Measurements from ENCODE around the gene AMOT. TPM values are rescaled to one million over a fixed set of nuclear protein-coding genes. Genes with fewer than 3 reads are reported as not detected.

AMOT gene
- total and polyA plus RNA-seq, 11 donors = 0.61 to 10.5 (median 6.0) TPM

DNA sequence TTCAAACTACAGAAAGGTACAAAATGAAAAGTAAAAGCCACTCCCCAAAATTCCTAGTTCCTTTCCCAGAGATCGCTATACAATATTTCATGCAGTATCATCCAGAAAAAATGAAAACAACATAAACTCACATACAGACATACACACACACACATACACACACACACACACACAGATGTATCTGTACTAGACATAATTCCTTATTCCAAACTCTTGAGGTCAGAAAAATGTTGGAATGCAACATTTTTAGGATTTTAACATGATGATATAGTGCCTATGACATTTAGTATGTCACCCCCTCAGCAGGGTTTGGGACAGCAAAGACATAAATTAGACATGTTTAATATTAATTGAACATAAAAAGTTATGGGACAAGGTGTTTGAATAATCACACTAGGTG, 87.5 kb downstream of the AMOT start:
- TF ChIP-seq, protein P1, sequence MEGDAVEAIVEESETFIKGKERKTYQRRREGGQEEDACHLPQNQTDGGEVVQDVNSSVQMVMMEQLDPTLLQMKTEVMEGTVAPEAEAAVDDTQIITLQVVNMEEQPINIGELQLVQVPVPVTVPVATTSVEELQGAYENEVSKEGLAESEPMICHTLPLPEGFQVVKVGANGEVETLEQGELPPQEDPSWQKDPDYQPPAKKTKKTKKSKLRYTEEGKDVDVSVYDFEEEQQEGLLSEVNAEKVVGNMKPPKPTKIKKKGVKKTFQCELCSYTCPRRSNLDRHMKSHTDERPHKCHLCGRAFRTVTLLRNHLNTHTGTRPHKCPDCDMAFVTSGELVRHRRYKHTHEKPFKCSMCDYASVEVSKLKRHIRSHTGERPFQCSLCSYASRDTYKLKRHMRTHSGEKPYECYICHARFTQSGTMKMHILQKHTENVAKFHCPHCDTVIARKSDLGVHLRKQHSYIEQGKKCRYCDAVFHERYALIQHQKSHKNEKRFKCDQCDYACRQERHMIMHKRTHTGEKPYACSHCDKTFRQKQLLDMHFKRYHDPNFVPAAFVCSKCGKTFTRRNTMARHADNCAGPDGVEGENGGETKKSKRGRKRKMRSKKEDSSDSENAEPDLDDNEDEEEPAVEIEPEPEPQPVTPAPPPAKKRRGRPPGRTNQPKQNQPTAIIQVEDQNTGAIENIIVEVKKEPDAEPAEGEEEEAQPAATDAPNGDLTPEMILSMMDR (IDR thresholded peaks at IDR 0.05) = no peak
- WGBS, 4 donors = 75 to 92% (median 81%) methylated on average over 1 of the region's 1 CpG
- Histone ChIP-seq H3K36me3 (no peaks in the 10 kb centered on the region), H3K4me3 (no peak overlapping the region), H3K4me1 (no peaks in the 10 kb centered on the region), H3K27me3 (peaks cover 0 to 5% (median 0%) of the 10 kb centered on the region in 9 donors), H3K9me3 (no peaks in the 10 kb centered on the region), H3K27ac (no peak overlapping the region)
- DNase-seq (no peak), ATAC-seq (no peak)
- intact Hi-C loops (cut with DNase I) = no loop called here

DNA sequence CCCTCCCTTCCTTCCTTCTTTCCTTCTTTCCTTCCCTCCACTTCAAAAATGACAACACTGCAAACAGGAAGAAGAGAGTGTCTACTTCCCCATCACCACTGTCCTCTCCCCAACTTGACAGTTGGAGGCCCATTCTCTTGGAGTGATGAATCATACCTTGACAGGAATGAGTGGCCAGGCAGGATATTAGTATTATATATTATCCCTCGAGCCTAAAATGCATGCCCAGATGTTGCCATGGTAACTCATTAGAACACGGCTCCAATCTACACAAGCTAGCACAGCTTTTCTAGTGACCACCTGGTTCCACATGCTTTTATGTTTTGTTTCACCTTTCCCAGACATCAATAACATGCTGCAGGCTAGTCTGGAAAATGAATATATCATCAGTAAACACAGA, 89.6 kb downstream of the AMOT start:
- TF ChIP-seq, protein P1 (IDR thresholded peaks at IDR 0.05) = no peak
- TF ChIP-seq POLR2A (IDR thresholded peaks at IDR 0.05) = no peak
- no peaks in the 10 kb centered on the region for H3K4me1 ChIP-seq
- intact Hi-C loops (cut with DNase I) = no loop called here
- H3K4me3 ChIP-seq = no peak overlapping the region
- 60 to 76% (median 70%) methylated on average over 2 of the region's 2 CpGs for WGBS, 4 donors
- DNase-seq = no peak
- no peaks in the 10 kb centered on the region for H3K36me3 ChIP-seq
- no peak overlapping the region for H3K27ac ChIP-seq
- peaks cover 0 to 4% (median 0%) of the 10 kb centered on the region in 9 donors for H3K27me3 ChIP-seq
- H3K9me3 ChIP-seq = no peaks in the 10 kb centered on the region
- no peak for ATAC-seq

DNA sequence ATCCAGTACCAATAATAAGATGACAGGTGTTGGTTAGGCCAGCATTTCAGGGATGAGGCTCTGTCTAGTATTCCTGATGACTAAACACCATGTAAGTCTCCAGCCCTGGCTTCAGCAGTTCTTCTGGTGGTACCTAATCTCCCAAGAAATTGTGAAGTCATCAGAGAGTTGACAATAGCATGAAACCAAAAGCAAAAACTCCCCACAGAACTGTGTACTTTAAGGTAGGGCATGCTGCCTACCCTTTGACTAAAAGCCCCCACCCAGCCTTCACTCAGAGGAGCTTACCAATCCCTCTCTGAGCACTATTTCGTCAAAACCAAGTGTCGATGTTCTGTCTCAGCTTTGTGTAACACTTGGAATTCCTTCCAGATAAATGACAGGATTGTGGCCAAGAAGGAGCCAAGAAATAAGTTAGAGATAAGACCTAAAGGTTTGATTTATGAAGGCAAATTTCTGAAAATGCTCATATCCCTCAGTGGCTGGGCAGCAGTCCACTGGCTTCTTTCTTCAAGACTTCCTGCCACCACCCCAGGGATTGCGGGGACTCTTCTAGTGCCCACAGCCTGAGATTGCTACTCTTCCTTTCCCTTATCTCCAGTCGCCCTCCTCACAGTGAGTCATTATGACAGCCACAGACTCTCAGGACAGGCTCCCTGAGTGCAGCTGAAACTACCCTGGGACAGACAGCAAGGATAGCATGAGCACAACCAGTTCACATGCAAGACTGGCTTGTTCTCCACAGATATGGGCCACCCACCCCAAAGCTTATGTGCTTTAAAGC, 93.6 kb downstream of the AMOT start:
- Histone ChIP-seq H3K4me1 (no peaks in the 10 kb centered on the region), H3K36me3 (no peaks in the 10 kb centered on the region), H3K9me3 (no peaks in the 10 kb centered on the region), H3K27ac (no peak overlapping the region), H3K4me3 (no peak overlapping the region), H3K27me3 (peaks cover 0 to 14% (median 0%) of the 10 kb centered on the region in 9 donors)
- DNase-seq (no peak), ATAC-seq (no peak)
- intact Hi-C loops (cut with DNase I) = no loop called here
- WGBS, 4 donors = 50 to 64% (median 60%) methylated on average over 4 of the region's 4 CpGs
- no peak for TF ChIP-seq POLR2A (IDR thresholded peaks at IDR 0.05)
- TF ChIP-seq, protein P1 (IDR thresholded peaks at IDR 0.05) = no peak

DNA sequence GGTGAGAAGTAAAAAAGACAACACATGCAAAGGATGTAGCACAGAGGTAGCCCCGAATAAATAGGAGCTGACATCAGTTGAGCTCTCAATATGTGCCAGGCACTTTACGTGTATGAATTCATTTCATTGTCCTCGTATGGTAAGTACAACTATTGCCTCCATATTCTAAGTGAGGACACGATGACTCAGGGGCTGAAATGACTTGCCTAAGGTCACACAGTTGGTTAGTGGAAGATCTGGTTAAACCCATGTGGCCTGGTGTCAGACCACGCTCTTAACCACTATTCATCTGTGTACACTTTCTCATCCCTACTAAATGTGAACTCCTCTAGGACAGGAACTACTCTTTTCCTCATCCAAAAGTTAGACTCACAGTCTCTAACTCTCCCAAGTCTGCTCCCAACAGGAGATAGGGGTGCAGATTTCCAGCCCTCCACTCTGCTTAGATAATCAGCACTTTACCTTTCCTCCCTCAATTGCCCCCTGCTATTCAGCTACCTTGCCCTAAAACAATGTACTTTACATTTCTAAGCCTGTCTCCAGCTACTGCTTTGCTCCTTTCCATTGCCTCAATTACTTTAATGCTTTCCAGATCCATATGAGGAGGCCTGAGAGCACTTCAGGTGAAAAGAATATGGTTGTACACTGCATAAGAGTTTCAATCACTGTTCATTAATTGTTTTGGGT, 102.1 kb downstream of the AMOT start:
- peaks cover 0 to 36% (median 0%) of the 10 kb centered on the region in 9 donors for H3K27me3 ChIP-seq
- WGBS, 4 donors = 80 to 95% (median 86%) methylated on average over 5 of the region's 5 CpGs
- H3K27ac ChIP-seq = no peak overlapping the region
- peaks cover 0 to 3% (median 0%) of the 10 kb centered on the region in 12 donors for H3K4me1 ChIP-seq
- intact Hi-C loops (cut with DNase I) = no loop called here
- no peak for DNase-seq
- no peaks in the 10 kb centered on the region for H3K9me3 ChIP-seq
- no peaks in the 10 kb centered on the region for H3K36me3 ChIP-seq
- ATAC-seq = no peak
- no peak overlapping the region for H3K4me3 ChIP-seq
- no peak for TF ChIP-seq POLR2A (IDR thresholded peaks at IDR 0.05)
- TF ChIP-seq, protein P1 (IDR thresholded peaks at IDR 0.05) = no peak
